DMS153 treated with DMSO at 0.1 percent for 48 hours (cell line): ENCODE measurements around the gene SMIM29.
A peak's percentile ranks its signal among the peaks of the same experiment; 100 is the strongest.

Source experiments
- DNase-seq: peaks from one replicate; lab custom pipeline; 2025; ENCODE audit not compliant: unreplicated experiment; lab: John Stamatoyannopoulos, UW

SMIM29 gene

DNA sequence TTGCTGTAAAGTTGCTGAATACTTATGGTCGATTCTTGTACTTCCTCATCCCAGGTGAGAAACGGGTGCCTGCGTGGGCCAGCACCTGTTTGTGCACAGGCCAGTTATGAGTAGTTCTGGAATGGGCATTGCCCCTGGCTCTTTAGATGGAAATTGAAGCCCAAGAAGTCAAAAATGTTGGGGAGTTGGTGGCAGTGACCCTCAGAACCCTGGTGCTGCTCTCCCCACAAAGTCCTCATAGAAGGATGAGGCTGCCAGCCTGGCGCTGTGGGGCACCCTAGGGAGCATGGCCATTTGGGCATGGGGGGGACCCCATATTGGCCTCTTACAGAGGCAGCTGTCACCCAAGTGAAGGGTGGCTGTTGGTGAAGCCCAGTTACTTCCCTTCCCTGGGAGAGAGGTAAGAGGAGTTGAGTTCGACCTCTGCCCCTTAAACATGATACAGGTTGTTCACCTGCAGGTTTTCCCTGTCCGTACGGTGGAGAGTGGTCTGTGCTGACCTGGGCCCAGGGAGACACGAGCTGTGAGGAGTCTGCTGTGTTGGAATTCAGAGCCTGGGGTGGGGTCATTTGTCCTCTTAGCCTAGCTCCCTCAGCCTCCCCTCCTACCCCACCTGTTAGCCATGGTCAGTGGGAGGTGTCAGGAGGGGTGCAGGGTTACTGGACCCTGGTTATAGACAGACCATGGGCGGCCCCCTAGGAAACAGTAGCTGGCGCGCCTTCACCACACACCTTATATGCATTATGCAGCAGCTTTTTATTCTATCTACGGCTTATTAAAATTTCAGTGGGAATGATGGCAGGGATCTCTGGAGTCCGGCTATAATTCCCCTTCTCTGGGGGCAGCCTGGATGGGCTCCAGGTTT lies 7.2 kb downstream of the SMIM29 start:
- no peak for DNase-seq

DNA sequence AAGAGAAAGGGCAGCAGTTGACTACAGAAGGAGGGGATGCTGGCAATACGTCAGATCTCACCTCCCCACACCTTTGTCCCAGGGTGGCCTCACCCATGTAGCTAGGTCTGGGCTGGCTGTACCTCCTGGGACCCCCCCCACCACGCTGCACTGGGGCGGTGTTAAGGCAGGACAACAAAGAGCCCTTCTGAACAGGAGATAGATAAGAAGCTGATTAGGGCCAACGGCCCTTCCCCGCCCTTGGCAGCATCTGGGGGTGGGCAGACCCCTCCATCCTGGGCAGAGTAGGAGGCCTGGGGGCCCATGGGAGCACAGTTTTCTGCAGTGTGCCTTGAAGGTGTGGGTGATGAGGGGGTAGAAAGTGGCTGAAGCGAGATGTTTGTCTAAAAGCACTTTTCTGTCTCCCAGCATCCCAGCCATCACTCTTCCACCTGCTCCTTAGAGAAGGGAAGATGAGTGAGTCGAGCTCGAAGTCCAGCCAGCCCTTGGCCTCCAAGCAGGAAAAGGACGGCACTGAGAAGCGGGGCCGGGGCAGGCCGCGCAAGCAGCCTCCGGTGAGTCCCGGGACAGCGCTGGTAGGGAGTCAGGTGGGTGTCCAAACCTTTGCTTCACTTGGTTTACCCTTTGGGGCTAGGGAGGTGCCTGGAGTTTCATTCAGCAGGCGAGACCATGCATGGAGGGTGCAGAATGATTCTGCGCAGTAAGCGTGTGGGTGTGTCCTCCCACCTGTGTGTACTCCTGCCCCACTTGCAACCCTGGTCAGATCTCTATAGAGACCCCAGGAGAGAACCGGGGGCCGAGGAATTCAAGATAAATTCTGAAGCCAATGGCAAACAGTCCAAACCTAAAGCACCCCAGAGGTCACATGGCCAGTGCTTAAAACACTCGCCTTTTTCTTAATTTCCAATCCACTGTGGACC lies 8.2 kb downstream of the SMIM29 start:
- no peak for DNase-seq

DNA sequence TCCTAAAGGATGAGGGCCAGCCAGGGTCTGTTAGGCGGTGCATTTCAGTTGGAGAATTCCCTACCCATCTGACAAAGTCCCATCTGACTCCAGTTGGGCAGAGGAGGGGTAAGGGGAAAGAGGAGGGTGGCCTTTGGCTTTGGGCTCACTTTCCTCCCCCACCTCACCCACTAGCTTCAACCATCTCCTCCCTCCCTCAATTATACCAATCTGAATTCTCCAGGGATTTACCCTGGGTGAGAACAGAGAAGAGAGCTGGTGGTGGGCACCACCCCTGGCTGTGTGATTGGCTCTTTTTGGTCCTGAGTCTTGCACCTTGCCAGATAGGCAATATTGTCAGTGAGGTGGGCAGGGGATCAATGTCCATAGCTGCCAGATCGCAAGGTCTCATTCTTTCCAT lies 8.9 kb downstream of the SMIM29 start:
- no peak for DNase-seq

DNA sequence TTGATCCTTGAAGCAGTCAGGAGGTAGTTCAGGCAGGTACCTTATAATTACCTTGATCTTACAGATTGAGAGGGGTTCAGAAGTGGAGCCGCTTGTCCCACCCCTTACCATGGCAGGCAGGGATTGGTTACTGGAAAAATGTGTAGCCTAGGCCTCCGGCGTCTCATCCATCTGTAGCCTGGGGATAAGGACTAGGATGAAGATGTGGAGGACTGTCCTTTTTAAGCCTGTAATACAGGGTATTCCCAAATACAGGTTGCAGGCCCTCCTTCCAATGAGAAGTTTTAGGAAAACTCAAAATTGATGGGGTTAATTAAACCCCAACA lies 9.3 kb downstream of the SMIM29 start:
- no peak for DNase-seq

DNA sequence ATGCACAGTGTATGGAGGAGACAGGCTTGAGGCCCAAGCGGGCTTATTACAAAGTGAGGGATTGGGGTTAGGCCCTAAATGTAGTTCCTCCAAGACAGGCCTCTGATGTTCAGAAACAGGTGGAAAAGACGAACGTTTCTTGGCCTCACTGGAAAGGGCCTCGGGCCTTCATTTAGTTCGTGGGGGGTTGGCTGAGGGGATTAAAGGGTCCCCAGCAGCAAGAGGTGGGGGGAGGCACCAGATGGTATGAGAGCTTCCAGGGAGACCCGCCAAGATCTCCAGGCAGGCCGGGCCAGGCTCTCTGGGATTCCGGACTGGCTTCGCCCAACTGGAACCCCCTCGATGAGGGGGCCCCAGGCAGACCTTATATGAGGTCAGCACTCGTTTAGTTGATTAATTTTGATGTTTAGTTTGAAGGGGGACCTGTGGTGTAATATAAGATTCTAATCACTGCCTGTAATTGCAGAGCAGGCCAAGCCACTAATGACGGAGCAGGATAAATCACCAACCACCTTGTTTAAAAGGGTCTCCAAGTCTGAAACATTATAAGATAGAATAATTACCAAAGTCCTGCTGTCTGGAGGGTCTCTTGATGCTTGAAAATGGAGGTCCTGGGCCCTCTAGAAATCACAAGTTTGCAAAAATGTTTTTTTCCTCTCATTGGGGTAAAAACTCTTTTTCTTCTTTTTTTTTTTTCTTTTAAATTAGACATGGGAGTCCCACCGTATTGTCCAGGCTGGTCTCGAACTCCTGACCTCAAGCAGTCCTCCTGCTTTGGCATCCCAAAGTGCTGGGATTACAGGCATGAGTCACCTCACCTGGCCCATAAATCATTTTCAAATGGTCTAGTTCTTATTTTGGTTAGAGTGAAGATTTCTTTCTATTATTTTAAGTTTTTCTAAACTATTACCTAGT lies 10.0 kb downstream of the SMIM29 start:
- DNase-seq: no peak

DNA sequence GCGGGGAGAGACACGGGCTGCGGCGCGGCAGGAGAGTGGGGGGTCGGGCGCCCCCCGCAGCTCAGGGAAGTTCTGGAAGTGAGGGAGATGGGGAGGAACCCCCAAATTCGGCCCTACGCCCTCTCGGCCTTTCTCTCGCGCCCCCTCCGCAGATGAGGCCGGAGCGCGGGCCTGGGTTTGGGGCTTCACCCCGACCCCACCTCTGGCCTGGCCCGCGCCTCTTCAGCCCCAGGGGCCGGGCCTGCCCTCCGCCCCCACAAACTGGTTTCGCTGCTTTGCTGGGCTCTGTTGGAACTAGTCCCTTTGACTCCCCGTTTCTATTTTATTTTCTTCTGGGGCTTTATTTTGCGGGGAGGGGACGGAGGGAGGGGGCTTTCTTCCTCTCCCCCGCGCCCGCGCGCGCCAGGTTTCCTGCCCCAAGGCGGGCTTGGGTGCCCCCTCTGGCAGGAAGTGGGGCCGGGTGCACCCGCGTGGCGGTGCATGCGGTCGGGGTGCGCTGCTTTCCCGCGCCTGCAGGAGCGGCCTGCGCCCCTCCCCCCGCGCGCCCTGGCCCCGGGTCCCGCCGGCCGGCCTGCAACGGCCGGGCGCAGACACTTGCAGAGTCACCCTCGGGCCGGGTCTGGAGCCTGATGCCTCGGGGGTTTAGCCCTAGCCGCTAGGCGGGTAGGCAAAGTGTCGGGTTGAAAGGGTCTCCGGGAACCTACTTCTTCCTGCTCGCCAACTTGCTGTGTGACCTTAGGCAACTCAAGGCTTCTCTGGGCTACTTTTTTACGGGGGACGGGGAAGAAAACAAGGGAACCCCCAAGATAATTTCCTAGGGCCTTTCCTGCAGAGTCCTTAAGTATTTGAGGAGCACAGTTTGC lies 10.9 kb downstream of the SMIM29 start:
- no peak for DNase-seq

DNA sequence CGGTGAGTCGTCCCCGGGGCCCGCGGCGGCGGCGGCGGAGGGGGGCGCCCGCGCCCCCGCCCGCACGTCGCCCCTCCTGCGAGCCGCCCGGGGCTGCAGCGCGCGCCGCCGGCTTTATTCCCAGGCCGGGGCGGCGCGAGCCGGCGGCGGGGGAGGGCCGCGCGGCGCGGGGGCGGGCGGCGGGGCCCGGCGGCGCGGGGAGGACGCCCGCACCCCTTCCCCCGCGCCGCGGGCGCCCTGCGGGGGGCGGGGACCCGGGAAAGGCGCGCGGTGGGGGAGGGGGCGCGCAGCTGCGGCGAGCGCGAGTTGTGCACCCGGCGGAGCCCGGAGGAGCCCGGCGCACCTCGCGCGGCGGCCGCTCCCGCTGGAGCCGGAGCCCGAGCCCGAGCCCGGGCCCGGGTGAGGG lies 11.5 kb downstream of the SMIM29 start:
- no peak for DNase-seq

DNA sequence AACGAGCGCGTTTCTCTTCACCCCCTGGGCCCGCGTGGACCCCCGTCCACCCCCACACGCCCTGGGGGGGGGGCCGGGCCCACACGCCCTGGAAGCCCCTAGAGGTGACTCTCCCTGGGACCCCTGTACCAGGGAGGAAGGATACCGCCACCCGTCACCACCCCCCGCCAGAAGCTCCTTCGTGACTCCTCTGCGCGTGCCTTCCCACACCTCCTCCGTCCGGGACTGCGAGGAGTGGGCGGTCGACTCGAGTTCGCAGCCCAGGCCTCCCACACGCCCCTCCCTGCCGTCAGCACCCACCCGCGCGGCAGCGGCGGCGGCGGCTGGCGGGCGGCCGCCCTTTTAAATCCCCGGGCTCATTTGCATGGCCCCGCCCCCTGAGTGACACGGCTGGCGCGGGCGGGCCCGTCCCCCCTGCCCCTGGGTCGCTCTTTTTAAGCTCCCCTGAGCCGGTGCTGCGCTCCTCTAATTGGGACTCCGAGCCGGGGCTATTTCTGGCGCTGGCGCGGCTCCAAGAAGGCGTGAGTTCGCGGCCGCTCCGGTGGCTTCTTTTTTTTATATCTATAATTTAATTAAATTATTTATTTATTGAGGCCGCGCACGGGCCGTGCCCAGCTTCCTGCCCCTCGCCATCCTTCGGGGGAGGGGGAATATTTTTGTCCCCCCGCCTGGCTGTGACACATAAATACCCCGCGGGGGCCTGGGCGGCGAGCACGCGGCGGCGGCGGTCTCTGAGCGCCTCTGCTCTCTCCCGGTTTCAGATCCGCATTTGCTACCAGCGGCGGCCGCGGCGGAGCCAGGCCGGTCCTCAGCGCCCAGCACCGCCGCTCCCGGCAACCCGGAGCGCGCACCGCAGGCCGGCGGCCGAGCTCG lies 12.1 kb downstream of the SMIM29 start, which contains the start of gene HMGA1:
TSS of gene HMGA1 (plus strand) at position 431 of the 873 bp plus-strand sequence. CDS start 3,908 bp downstream, outside the sequence.
- peak; percentile 75 for DNase-seq

DNA sequence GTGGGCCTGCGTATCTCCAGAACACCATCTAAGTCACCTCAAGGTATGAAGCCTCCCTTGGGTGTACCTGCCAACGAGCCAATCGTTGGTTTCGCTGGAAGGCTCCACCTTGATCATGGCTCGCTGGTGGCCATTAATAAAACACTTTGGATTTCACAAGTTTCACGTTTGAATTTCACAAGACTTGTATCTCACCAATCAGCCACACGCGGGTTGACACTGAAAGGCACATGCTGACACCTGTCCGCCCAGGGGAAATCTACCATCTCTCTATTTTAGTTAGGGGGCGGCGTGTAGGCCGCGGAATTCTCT lies 12.7 kb downstream of the SMIM29 start:
- DNase-seq: no peak

DNA sequence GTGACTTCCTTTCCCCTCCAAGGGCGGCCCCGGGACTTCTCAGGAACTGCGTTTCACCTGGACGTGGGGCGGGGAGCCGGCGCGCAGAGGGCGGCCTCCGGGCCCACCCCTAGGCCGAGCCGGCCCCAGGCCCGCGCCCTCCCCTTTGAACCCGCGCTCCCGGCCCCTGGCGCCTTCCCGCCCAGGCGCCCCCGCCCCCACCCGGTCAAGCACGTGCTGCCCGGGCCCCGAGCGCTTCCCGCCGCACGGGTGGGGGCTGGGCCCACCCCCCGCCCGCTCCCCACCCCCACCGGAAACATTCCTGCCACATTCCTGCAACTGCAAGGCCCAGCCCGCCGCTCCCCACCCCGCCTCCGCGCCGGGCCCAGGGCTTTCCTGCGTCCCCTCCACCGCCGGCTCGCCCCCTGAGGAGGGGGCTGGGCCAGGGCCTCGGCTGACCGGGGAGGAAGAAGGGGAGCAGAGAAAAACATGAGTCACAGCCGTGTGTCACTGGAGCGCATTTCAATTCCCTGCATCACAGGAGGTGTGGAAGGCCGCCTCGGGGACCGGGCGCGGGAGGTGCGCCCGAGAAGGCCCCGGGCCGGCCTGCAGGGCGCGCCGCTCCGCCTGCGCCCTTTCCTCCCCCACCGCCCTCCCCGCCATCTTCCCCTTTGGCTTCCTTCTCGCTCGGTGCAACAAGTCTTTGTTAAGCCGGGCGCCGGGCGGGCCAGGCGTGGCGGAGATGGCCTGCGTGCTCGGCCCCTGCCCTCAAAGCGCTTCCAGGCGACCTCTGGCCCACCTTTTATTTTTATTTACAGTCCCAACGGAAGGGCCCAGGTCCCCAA lies 13.3 kb downstream of the SMIM29 start:
- DNase-seq: no peak

DNA sequence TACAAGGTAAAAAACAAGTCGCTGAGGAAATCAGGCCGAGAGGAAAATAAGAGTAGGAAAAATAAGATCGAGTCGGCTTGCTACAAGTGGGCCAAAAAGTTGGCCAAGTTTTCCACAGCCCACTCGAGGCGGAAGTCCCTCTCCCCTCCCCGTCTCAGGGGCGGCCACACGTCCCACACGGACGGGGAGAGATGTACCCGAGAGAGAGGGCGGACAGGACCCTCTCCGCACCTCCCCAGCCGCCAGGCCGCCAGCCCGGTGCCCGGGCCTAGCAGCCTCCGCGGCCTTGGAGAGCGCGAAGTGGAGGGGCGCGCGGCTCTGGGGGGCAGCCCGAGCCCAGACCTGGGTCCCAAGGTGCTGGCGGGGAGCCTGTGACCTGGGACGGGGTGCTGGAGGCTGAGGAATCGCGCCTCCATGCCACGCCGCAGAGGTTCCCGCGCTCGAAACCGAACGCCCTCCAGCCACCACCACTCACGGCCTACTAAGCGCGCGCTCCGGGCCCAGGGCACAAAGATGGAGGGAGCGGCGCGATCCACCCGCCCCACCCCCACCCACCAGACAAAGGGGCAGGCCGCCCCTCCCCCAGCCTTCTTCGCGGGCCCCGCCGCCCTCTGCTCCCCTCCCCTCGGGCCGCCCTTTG lies 14.0 kb downstream of the SMIM29 start:
- no peak for DNase-seq

DNA sequence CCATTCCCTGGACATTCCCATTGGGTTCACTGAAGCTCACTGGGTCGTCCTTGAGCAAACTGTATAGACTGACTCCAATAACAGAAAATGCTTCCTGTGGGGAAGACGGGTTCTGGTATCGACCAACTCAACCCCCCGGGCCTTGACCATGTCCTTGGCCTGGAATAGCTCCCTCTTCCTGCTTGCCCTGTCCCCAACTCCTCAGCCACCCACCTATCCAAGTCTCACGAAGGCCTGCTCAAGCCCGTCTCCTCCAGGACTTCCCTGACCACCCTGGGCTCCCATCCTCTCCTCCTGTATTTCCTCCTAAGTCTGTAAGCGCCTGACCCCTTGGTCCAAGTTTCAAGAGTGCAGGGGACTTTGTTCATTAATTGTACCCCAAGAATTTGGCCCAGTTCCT lies 14.9 kb downstream of the SMIM29 start:
- DNase-seq: no peak

DNA sequence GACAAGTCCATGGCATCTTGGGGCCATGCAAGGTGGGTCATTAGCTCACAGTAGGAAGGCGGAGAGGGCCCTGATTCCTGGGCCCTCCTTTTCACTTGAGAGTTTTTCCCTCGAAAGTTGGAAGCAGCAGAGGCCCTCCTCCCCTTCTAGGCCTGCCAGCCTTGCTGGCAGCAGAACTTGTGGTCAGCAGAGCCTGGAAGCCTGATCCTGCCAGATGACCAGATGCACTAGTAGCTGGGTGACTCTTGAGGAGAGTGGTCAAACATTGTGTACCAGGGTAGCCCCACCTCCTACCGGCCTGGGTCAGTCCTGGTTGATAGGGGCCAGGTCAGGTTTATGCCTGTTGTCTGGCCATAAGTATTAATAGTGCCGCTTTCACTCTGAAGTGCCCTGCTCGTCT lies 15.9 kb downstream of the SMIM29 start:
- no peak for DNase-seq

DNA sequence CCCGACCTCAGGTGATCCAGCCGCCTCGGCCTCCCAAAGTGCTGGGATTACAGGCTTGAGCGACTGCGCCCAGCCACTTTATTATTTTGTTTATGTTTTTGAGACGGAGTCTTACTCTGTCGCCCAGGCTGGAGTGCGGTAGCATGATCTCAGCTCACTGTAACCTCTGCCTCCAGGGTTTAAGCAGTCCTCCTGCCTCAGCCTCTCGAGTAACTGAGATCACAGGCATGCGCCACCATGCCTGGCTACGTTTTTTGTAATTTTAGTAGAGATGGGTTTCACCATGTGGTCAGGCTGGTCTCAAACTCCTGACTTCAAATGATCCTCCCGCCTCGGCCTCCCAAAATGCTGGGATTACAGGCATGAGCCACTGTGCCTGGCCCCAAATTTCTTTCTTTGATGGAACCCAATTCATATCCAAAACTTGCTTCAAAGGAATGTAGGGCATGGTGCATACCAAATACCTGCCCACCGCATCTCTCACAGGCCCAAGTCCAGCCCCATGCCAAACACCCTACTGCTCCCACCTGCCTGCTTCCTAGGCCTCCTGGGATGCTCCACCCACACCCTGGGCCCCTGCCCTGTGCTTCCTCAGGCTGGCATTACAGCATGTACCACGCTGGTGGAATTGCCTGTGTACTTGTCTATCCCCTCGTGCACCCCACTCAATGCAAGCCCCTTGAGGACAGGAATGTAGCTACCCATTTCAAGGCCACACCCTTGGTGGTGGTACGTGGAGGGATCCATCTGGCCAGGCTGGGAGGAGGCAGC lies 17.1 kb downstream of the SMIM29 start:
- no peak for DNase-seq

DNA sequence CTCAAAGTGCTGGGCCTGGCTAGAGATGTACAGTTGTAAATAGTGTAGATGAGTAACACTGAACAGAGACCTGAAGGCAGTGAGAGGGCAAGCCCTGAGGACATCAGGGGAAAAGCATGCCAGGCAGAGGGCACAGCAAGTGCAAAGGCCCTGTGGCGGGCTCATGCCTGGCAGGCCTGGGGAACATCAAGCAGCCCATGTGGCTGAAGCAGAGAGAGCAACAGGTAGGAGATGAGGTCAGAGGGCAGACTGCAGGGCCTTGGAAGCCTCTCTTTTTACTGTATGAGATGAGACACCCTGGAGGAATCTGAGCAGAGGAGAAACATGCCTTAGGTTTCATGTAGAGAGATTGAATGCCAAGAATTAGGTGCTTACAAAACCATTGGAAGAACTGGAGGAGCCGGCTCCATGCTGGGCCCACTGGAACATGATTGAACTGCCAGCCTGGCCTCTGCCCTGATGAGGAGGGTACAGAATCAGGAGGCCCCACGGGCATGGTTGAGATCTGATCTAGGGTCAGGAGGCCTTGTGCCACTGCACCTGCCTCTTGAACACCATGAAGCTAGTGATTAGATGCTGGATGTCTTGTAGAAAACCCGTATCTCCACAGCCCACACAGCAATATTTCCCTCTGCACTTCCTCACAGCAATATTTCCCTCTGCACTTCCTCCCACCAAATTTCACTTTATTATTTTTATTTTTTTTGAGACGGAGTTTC lies 18.0 kb downstream of the SMIM29 start:
- no peak for DNase-seq

DNA sequence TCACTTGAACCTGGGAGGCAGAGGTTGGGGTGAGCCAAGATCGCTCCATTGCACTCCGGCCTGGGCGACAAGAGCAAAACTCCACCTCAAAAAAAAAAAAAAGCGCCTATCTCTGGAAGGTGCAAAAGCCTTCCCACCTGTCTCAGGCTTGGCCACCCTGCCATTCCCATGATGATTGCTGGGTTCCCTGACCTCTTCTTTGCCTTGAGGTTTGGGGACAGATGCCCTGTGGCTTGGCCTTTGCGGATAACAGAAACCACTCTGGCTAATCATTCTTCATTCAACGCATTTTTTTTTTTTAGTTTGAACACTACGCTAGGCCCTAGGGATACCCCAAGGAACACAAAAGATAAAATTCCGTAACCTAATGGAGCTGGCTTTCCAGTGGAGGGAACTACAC lies 18.9 kb downstream of the SMIM29 start:
- DNase-seq: no peak
